Gastroesophageal sphincter (tissue), 4 donors: ENCODE results near the gene PRRT3. TPM values are rescaled to one million over a fixed set of nuclear protein-coding genes. Genes with fewer than 3 reads are reported as not detected.
A peak's percentile ranks its signal among the peaks of the same experiment; 100 is the strongest.

Experiments
- ATAC-seq: fragments of 150-250 bp; one replicate; pipeline ENCODE4 v1.9.1; 2016; ENCODE audit warnings: mild to moderate bottlenecking, moderate library complexity
- H3K27ac ChIP-seq, 4 donors: fragments of 200-600 bp; sonication (generic) in 3 of 4; 1 replicate in 3 of 4; 2 replicates in 1 of 4; pipeline ENCODE4 v1.5.1; 2016 to 2019
- H3K27me3 ChIP-seq: fragments of 200-600 bp; sonication (generic); one replicate; pipeline ENCODE4 v1.5.1; 2019
- H3K36me3 ChIP-seq, 2 donors: fragments of 200-600 bp; sonication (generic); one replicate each; pipeline ENCODE4 v1.5.1; 2019; ENCODE audit warnings: control low read depth in 1 of 2
- H3K4me1 ChIP-seq, 3 donors: fragments of 200-600 bp; sonication (generic); 1 replicate in 2 of 3; 2 replicates in 1 of 3; pipeline ENCODE4 v1.5.1; 2016 to 2019; ENCODE audit warnings: control low read depth in 2 of 3
- H3K4me3 ChIP-seq, 2 donors: fragments of 200-600 bp; sonication (generic); one replicate each; pipeline ENCODE4 v1.5.1; 2019; ENCODE audit warnings: mild to moderate bottlenecking in 1 of 2, moderate library complexity in 1 of 2
- H3K9me3 ChIP-seq, 3 donors: fragments of 200-600 bp; sonication (generic); one replicate each; pipeline ENCODE4 v1.5.1; 2017 to 2019; ENCODE audit warnings: control low read depth in 2 of 3
- CTCF ChIP-seq, 4 experiments: fragments of 200-600 bp in 2 of 4; fragments of 450-650 bp in 2 of 4; sonication (generic) in 1 of 4; IDR thresholded peaks; one replicate each; pipeline ENCODE4 v1.5.1; 2017 to 2019; ENCODE audit warnings: antibody characterized with exemption in 4 of 4, mild to moderate bottlenecking in 2 of 4, moderate library complexity in 2 of 4
- EP300 ChIP-seq: sonication (generic); formaldehyde crosslinking; IDR thresholded peaks from one replicate; pipeline ENCODE4 v1.6.1; 2017; ENCODE audit warnings: antibody characterized with exemption, mild to moderate bottlenecking
- POLR2A ChIP-seq, 2 donors: fragments of 450-650 bp; IDR thresholded peaks; one replicate each; pipeline ENCODE4 v1.6.1; 2017; ENCODE audit warnings: antibody characterized with exemption in 2 of 2, mild to moderate bottlenecking in 2 of 2, moderate library complexity in 1 of 2
- POLR2AphosphoS5 ChIP-seq: sonication (generic); formaldehyde crosslinking; IDR thresholded peaks from one replicate; pipeline ENCODE4 v1.6.1; 2017; ENCODE audit warnings: antibody characterized with exemption
- WGBS, 2 donors: methylation state at CpG; one replicate each; pipeline ENCODE4 v1.1.5; 2018; ENCODE audit warnings: low coverage in 1 of 2; 5-methylcytosine and 5-hydroxymethylcytosine counted together
- total RNA-seq, 4 donors: library from RNA; depleted of rRNA; stranded (reverse); fragments of >200 nt; gene quantifications; one replicate each; pipeline ENCODE4 v1.1.0, GENCODE V29; 2016

The PRRT3 gene
- total RNA-seq, 4 donors from 2014 or later = 1.3 to 3.6 (median 2.7) TPM

GRCh38 chr3:9980251-9980650 is 28.0 kb upstream of the PRRT3 start:
- TF ChIP-seq POLR2A (IDR thresholded peaks at IDR 0.05) (no peak), POLR2AphosphoS5 (no peak), CTCF (IDR thresholded peaks at IDR 0.05) (no peak), EP300 (no peak)
- H3K4me3 ChIP-seq = no peak overlapping the region
- H3K9me3 ChIP-seq = no peaks in the 10 kb centered on the region
- ATAC-seq = no peak
- H3K36me3 ChIP-seq = peaks cover 0 to 50% of the 10 kb centered on the region in 2 donors
- 80 to 92% methylated on average over 1 to 2 of the region's 2 CpGs for WGBS, 2 donors
- peaks cover 11 to 86% (median 14%) of the 10 kb centered on the region in 3 donors for H3K4me1 ChIP-seq
- no peaks in the 10 kb centered on the region for H3K27me3 ChIP-seq
- peak overlapping the region in 3 of 4 donors; percentile 41 to 84 (median 84) for H3K27ac ChIP-seq

- H3K4me3 ChIP-seq = no peak overlapping the region
- no peaks in the 10 kb centered on the region for H3K9me3 ChIP-seq
- H3K27ac ChIP-seq = peak overlapping the region; percentile 84 to 92 (median 84)
- no peak for ATAC-seq
- H3K27me3 ChIP-seq = no peaks in the 10 kb centered on the region
- 65 to 80% methylated on average over 4 to 8 of the region's 8 CpGs for WGBS, 2 donors
- TF ChIP-seq EP300 = no peak
- no peak for TF ChIP-seq POLR2A (IDR thresholded peaks at IDR 0.05)
- TF ChIP-seq POLR2AphosphoS5 = no peak
- no peak for TF ChIP-seq CTCF (IDR thresholded peaks at IDR 0.05)
- H3K4me1 ChIP-seq = peaks cover 9 to 72% (median 14%) of the 10 kb centered on the region in 3 donors
- peaks cover 0 to 56% of the 10 kb centered on the region in 2 donors for H3K36me3 ChIP-seq
Observed at GRCh38 chr3:9978710-9979305, 26.6 kb upstream of the PRRT3 start.

GRCh38 chr3:9976721-9977709 is 24.8 kb upstream of the PRRT3 start:
- ATAC-seq = peak; percentile 98
- TF ChIP-seq EP300 = no peak
- TF ChIP-seq CTCF (IDR thresholded peaks at IDR 0.05) = no peak
- peak; percentile 95 for TF ChIP-seq POLR2AphosphoS5
- TF ChIP-seq POLR2A (IDR thresholded peaks at IDR 0.05) = no peak
- Histone ChIP-seq H3K27me3 (no peaks in the 10 kb centered on the region), H3K4me1 (peaks cover 9 to 54% (median 14%) of the 10 kb centered on the region in 3 donors), H3K27ac (peak overlapping the region; percentile 84 to 92 (median 84)), H3K4me3 (no peak overlapping the region), H3K36me3 (peaks cover 0 to 61% of the 10 kb centered on the region in 2 donors), H3K9me3 (no peaks in the 10 kb centered on the region)
- WGBS, 2 donors = 10 to 14% methylated on average over 7 of the region's 7 CpGs

- 72 to 89% methylated on average over 1 to 3 of the region's 3 CpGs for WGBS, 2 donors
- TF ChIP-seq EP300 (no peak), POLR2AphosphoS5 (peak; percentile 7), POLR2A (IDR thresholded peaks at IDR 0.05) (no peak), CTCF (IDR thresholded peaks at IDR 0.05) (no peak)
Observed at GRCh38 chr3:9970020-9970652, 17.9 kb upstream of the PRRT3 start.

More at GRCh38 chr3:9970020-9970652, 17.9 kb upstream of the PRRT3 start:
- H3K4me1 ChIP-seq = no peaks in the 10 kb centered on the region
- no peak for ATAC-seq
- no peak overlapping the region for H3K4me3 ChIP-seq
- no peaks in the 10 kb centered on the region for H3K27me3 ChIP-seq
- H3K36me3 ChIP-seq = peaks cover 3 to 100% of the 10 kb centered on the region in 2 donors
- H3K9me3 ChIP-seq = no peaks in the 10 kb centered on the region
- H3K27ac ChIP-seq = peak overlapping the region in 1 of 4 donors; percentile 35
